CD4-positive, alpha-beta T cell treated with Interleukin-21 for 1 hour (primary cell): Measurements from ENCODE around the gene NKD2.
"Not testable (repeated sequence)": the region's sequence is repeated elsewhere in the genome, so short reads cannot be mapped to it uniquely, and the experiment has no call there.

Experiments used
- DNase-seq: peaks from one replicate; pipeline ENCODE4 v3.0.0-alpha.2; 2020

Gene NKD2

GRCh38 chr5:1014781-1015221 is 6.2 kb downstream of the NKD2 start:
- DNase-seq, result no peak

GRCh38 chr5:1015507-1015906 is 6.9 kb downstream of the NKD2 start:
- no peak for DNase-seq

DNA sequence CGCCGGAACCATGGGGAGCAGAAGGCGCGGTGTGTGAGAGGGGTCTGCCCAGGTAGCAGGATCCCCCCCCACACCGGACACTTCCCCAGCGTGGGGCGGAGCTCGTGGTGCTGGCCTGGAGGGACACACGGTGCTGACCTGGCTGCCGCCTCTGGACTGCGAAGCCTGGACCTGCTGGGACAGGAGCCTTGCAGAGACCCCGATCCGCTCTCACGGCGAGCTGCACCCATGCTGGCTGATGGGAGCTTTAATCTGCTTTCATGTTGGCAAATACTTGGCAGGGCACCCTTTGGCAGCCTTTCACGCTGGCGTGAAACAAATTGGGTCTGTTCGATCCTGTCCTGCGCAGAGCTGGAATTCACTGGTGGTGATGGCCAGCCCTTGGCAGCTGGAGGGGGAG is 7.4 kb downstream of the NKD2 start:
- no peak for DNase-seq

DNA sequence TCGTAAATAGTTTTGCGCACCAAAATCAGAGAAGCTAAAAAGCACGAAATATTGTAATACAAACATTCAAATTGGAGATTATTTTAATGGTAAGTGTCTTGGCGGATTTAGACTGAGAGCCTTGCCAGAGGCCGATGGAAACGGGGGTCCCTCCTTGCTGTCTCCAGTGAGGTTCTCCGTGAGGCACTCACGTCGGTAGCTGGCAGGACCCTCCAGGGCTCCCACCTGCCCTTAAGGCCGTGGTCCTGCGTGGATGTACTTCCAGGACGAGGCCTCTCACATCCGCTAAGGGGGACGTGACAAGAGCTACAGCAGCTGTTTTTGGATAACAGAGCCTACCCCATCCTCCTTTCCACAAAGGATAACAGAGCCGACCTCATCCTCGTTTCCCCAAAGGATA is 7.9 kb downstream of the NKD2 start:
- no peak for DNase-seq

DNA sequence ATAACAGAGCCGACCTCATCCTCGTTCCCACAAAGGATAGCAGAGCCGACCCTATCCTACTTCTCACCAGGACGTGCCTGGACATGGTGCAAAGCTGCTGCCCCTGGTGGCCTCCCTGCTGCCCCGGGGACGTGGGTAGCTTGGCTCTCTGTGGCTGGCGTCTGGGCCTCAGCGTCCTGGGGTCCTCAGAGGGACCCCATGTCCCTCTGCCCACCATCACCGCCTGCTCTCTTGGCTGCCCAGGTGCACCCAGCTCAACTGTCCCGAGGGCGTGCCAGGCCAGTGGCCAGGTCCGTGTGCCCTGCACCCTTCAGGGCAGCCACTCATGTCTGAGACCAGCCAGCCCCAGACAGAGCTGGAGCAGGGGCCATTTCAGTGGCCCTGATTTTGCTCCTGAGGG is 8.5 kb downstream of the NKD2 start:
- no peak for DNase-seq

DNA sequence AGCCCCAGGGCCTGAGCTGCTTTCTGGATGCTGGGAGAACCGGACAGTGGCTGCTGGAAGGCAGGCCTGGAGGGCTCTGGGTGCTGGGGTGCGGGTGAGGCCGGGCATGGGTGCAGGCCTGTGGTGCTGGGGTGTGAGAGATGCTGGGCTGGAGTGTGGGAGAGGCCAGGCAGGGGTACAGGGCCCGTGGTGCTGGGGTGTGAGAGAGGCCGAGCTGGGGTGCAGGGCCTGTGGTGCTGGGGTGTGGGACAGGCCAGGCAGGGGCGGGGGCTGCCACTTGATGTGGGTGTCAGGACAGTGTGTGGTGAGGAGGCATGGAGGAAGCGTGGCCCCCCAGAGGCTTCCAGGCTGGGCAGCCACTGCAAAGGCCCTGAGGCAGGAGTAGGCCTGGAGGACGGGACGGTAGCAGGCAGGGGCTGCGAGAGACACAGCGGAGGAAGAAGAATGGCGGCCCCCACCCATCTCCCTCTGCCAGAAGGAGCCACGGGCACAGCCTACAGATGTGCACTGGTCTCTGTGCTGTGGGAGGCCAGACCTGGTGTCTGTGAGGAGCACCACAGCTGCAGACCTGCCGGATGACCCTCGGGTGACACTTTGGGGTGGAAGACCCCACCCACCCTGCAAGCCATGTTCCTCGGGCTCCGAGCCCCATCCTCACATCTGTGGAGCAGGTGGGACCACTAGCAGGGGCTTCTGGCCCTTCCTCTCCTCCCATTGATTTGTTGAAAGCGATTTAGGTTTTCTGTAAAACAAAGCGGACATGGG is 9.3 kb downstream of the NKD2 start:
- DNase-seq, result no peak

GRCh38 chr5:1018596-1018995 is 10.0 kb downstream of the NKD2 start:
- DNase-seq, result no peak

- DNase-seq, result no peak
Measured at GRCh38 chr5:1019001-1019905, 10.7 kb downstream of the NKD2 start.

DNA sequence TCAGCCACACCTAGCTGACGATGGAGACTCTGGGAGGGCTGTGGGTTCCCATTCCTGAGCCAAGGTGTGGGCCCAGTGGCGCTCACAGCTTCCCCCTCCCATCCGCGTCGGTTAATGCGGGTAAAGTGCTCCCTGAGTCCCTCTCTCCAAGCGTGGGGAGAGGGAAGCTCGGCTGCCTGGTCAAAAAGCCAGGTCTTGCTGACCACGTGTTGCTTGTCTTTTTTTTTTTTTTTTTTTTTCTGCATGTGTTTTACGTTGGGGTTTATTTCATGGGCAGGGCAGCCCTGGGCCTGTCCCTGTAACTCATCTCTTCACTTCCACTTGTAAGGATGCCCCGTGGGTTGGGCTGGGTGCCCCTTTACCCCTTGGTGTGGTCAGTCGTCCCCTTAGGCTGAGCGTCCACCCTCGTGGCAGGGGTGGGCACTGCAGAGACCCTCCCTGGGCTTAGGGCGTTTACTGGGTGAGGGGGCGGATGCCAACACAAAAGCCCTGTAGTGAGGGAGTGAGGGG is 11.9 kb downstream of the NKD2 start:
- no peak for DNase-seq

DNA sequence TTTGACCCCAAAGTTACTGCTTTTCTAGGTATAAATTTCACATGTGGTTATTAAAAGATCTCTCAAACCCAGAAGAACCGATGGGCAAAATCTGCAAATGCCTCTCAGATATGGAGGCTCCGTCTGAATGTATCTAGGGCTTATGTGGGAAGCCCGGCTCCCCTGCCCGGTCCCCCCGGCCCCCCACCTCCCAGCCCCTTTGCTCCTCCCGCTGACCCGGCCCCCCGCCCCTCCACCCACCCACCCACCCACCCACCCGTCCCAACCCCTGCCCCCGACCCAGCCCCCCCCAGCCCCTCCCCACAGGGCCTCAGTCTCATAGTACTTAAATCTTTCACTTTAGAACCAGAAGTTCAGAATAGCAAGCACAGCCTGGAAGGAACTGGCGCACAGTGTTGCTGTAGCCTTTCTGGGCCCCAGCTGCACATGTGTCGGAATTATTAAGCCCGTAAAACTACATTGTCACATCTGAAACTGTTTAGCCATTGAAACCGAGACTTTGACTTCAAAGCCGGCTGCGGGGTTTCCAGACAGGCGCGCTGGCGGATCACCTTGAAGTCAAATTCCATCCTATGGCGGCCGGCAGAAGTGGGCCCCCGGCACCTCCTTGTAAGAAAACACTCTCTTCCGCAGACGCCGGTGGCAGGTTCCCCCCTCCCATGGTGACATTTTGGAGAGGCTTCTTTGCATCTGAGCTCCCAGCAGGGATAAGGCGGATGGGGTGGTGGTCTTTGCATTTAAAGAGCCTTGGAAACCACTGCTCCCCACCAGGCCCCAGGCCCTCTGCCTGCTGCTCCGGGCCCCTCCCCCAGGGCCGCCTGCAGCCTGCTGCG is 12.8 kb downstream of the NKD2 start:
- DNase-seq, result no peak

GRCh38 chr5:1021969-1022336 is 13.4 kb downstream of the NKD2 start:
- DNase-seq, result not testable (repeated sequence)

DNA sequence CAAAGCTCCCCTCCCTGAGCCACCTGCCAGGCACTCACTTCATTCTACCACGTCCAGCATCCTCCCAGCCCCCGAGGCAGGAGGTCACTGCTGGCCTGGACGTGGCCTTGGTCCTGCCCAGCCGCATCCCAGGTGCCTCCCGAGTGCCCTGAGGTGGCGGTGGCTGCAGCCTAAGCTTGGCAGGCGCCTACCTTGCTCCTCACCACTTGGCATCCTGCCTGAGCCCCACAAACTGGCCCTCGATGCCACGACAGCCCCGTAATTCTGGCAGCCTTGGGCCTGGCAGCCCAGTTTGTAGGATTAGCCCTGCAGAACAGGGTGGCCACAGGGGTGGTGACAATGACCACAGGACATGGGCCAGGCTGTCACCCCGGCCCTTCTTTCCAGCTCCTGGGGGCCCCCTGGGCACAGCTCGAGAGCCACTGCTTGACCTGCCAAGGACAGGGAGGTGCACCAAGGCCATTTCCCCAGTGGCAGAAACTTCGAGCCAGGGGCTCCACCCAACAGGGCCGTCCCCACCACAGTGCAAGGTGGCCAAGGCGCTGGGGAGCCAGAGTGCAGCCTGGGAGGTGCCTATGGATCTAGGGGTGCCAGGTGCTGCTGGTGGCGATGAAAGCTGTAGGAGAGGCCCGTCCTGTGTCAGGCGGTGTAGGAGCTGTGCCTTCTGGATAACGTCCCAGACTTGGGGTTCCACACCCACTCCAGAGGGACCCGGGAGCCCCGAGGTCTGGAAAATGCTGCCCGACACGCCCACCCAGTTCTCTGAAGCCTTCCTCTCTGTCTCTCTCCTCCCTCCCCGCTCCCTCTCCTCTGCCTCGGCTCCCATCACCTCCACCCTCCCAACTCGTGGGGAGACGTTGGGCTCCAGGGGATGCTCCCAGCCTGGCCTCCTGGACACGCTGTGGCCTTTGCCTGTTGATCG is 18.4 kb downstream of the NKD2 start:
- no peak for DNase-seq

DNA sequence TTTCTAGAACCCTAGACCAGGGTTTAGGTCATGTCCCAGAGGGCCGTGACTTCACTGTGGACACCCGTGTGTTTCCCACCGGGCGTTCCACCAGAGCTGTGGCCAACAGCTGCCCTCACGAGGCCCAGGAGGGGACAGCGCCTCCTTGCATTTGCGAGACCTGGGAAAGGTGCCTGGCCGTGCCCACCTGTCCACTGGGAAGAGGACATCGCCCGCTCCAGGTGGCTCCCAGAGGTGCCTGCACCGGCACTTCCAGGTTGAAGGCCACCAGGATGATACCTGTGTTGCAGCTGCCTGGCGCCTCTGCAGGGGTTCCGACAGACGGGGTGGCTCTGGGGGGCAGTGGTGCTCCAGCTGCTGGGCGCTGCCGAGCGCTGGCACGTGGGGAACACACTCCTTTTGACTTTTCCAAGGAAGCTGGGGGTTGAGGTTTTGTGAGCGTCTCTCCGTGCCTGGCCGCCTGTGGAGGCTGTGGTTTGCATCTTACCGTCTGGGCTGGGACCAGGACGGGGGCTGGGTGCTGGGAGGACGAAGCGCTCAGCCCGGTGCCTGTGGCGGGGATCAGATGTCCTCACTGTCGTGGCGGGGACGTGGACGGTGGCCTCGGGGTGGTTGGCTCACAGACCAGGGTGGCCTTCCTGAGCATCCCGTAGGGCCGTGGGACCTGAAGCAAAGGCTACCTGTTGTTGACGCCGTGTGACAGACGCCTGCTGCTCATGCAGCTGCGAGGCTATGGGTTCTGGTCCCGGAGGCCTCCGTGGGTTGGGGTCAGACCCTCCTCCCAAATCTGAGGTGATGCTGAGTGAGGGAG is 19.2 kb downstream of the NKD2 start:
- DNase-seq, result no peak

GRCh38 chr5:1028481-1029281 is 20.1 kb downstream of the NKD2 start:
- DNase-seq, result no peak

GRCh38 chr5:1029282-1029944 is 20.8 kb downstream of the NKD2 start:
- DNase-seq, result no peak

GRCh38 chr5:1029945-1030625 is 21.5 kb downstream of the NKD2 start:
- no peak for DNase-seq

- no peak for DNase-seq
Measured at GRCh38 chr5:1030801-1031271, 22.2 kb downstream of the NKD2 start.

- no peak for DNase-seq
Measured at GRCh38 chr5:1031306-1031959, 22.8 kb downstream of the NKD2 start.
